ENCODE results near the gene FAM43A.
A peak's percentile ranks its signal among the peaks of the same experiment; 100 is the strongest.

Gene FAM43A

DNA sequence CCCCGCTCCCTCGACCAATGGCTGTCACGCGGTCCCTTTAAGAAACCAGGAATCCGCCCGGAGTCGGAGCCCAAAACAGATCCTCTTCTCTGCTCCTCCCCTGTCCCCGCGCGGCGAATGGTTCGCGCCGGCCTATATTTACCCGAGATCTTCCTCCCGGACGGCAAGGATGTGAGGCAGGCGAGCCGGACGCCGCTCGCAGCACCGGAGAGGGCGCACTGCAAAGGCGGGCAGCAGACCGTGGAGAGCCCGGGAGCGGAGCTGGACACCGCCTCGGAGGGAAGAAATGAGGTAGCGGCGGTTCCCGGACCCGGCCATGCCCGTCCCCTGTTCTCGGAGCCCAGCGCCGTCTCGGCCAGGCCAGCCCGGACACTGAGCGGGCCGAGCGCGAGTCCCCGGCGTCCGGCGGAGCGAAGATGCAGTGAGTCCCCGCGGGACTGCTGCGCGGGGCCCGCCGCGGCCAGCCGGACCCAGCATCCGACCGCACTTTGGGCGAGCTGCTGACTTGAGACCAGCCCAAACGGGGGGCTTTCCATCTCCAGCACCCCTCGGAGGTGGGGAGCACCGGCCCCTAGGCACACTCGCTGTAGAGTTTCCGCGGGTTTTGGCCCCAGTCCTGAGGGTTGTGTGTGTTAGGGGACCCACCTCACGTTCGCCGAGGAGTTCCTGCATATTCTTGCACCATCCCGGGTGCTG is at the start of gene FAM43A:
Gene FAM43A, plus strand, starts transcription at position 166 of the 696 bp plus-strand sequence. CDS start 944 bp downstream, outside the sequence.
- peak; percentile 85 for DNase-seq

DNA sequence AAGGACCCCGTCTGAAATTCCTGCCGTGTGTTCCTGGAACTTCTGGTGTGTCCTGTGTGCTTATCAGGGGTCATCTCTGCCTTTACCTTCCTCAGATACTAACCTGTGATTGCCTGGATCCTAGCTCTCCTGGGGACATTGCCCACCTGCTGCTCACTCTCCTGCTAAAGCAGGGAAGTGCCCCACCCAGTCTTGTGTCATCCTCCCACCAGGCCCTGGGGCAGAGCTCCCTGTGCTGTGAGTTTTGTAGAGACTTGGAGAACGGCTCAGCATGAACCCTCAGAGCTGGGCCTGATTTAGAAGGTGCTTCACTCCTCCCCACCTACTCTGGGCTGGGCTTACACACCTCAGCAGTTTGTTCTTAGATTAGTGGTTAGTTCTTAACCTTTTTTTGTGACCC is 48.6 kb upstream of the FAM43A start:
- no peak for DNase-seq

DNA sequence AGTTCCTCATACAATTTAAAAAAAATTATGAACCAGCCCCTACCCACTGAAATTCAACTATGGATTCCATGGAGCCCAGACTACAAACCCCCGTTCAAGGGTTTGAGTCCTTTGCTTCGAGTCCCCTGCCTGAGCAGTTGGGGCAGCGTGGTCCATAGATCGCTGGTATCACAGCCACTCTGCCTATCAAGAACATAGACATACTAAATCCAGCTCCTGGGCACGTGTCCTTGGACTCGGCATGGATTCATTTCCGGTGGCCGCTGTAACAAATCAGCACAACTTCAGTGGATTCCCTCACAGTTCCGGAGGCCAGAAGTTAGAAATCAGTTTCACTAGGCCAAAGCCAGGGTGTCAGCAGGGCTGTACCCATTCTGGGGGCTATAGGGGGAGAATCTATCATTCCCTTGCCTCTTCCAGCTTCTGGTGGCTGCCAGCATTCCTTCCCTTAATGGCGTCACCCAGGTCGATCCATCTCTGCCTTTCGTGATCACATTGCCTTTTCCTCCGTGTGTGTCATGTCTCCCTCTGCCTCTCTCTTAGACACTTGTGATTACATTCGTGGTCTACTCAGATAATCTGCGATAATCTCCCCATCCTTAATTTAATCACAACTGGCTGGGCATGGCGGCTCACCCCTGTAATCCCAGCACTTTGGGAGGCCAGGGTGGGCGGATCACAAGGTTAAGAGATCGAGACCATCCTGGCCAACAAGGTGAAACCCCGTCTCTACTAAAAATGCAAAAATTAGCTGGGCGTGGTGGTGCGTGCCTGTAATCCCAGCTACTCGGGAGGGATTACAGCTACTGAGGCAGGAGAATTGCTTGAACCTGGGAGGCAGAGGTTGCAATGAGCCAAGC is 47.9 kb upstream of the FAM43A start:
- DNase-seq = no peak

- DNase-seq = no peak
These were observed 46.6 kb upstream of the FAM43A start for GRCh38 chr3:194638991-194639605.

DNA sequence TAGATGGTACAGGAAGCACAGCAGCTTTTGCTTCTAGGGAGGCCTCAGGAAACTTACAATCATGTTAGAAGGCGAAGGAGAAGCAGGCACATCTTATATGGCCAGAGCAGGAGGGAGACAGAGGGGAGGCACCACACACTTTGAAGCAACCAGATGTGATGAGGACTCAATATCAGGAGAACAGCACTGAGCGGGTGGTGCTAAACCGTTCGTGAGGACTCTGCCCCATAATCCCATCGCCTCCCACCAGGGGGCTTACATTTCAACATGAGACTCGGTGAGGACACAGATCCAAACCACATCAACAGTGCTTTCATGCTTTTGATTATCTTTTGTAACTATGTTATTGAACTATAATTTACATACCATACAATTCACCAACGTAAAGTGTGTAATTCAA is 44.9 kb upstream of the FAM43A start:
- DNase-seq = peak; percentile 16

GRCh38 chr3:194642769-194643168 is 42.9 kb upstream of the FAM43A start:
- no peak for DNase-seq

DNA sequence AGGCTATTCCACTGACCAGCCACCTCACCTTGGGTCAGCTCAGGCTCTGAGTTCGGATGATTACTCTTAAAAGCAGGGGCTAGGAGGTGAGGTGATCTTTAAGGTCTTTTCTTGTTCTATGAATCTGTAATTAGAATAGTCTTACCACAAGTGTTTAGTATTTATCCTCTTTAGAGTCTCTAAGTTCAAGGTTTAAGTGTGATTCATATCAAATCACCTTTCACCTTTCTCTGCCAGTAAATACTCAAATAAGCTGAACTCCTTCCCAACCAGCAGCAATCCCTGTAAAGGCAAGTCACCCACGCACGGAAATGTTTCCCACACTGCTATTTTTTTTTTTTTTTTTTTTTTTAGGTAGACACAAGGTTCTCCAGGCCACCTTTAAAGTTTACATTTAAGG is 37.9 kb upstream of the FAM43A start:
- DNase-seq = no peak

- DNase-seq = no peak
These were observed 31.2 kb upstream of the FAM43A start for GRCh38 chr3:194654443-194654842.

DNA sequence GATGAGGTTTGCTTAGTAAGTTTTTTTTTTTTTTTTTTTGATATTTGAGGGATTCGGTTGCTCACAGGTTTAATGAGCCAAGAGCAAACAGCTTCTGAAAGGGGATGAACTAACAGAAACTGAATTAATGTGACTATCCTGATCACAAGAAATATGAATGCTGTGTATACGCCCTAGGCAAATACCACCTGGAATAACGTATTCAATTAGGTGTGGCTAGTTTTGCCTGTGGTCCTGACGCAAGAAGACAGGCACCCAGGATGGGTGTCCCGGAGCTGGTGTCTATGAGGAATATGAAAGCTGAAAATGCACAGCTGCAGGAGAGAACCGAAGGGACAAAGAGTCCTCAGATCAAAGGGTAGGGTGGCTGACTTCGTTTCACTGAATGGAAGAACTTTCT is 28.2 kb upstream of the FAM43A start:
- no peak for DNase-seq

DNA sequence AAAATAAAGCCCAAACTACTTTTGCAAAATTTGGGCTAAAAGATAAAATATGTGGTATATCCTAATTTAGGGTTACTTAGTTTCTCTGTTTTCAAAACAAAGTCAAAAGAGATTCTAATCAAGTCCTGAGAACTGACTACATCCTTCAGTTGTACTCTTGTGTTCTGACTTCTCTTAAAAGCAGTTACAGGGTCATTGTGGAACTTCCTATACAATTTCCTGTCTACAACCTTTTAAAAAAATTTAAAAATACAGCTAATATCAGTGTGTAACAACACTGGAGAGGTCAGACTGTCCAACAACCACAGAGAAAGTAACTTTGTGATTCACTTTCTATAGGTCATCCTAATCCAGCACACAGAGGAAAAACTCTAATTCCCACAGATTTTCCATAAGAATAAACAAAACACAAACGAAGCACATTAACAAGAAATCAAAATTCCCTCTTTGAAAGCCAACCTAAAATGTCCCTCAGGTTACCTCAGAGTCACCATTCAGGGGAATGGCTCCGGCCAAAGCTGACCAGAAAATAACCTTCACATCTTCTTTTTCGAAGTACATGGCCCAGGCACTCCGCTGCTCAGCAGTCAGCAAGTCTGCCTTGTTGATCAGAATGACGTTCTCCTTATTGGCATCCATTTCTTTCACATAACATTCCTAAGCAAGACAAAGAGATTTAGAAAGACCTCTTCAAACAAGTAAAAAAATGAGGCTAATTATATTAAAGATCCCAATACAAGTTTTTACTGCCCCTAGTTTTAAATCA is 27.0 kb upstream of the FAM43A start:
- no peak for DNase-seq

DNA sequence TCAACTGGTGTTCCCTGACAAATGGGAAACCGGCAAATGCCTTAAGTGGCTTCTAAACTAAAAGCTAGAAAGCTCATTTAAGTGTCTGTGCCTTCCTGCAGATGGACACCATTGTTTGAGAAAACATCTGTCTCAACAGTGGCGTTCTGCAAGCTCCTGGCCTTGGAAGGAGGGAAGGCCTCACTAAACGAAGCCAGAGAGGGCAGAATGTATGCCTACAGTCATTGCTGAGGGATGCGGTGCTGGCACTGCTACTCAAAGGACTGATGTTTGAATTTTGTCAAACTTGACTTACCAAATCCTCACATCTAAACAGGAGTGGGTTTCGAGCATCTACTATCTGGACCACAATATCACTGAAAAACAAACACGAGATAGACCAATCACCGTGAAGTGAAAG is 25.9 kb upstream of the FAM43A start:
- no peak for DNase-seq

DNA sequence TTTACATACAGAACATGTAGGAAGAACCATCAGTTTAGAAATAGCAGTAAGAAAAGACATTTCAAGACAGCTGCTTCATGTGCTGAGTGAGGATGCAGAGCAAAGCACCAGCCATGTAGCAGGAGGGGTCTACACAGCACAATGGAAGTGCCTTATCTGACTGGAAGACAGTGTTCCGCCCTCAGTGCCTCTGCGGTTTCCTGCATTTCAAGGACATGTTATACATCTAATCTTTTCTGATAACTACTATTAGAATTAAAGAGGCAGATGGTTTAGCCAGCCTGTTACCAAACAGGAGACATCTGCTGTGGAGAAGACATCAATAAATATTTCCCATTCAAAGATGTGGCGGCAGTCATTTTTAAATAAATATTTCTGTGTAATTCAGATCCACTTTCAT is 24.3 kb upstream of the FAM43A start:
- DNase-seq = no peak

- no peak for DNase-seq
These were observed 23.7 kb upstream of the FAM43A start for GRCh38 chr3:194661946-194662345.

DNA sequence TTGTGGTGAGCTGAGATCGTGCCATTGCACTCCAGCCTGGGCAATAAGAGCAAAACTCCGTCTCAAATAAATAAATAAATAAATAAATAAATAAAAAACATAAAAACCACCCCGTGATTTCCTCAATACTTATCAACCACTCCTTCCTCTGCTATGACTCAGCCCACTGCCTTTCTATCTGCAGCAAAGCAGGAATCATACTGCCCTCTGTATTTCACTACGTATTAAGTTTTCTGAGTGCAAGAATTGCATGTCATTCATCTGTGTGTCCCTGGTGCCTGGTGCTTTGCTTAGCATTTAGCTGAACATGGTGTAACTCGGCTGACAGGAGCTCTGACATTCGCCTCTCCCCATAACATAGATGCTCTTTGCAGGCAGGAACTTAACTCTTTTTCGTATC is 20.8 kb upstream of the FAM43A start:
- DNase-seq = no peak

- DNase-seq = no peak
These were observed 18.3 kb upstream of the FAM43A start for GRCh38 chr3:194667363-194667762.

DNA sequence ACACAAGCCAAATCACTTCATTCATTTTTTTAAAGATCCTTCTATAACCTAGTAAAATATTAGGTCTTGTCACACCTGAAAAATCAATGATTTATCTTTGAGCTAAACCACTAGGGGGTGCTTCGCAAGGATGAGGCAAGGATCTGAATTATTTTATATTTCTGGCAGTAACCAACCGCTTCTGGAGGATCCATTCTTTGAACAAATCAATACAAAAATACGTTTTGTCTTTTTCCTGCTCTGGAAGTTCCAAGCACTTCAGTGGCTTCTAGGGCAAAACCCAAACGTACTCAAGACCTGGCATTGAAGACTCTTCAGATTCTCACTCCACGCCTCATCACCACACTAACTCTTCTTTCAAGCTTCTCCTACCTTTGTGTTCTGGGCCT is 14.2 kb upstream of the FAM43A start:
- no peak for DNase-seq

DNA sequence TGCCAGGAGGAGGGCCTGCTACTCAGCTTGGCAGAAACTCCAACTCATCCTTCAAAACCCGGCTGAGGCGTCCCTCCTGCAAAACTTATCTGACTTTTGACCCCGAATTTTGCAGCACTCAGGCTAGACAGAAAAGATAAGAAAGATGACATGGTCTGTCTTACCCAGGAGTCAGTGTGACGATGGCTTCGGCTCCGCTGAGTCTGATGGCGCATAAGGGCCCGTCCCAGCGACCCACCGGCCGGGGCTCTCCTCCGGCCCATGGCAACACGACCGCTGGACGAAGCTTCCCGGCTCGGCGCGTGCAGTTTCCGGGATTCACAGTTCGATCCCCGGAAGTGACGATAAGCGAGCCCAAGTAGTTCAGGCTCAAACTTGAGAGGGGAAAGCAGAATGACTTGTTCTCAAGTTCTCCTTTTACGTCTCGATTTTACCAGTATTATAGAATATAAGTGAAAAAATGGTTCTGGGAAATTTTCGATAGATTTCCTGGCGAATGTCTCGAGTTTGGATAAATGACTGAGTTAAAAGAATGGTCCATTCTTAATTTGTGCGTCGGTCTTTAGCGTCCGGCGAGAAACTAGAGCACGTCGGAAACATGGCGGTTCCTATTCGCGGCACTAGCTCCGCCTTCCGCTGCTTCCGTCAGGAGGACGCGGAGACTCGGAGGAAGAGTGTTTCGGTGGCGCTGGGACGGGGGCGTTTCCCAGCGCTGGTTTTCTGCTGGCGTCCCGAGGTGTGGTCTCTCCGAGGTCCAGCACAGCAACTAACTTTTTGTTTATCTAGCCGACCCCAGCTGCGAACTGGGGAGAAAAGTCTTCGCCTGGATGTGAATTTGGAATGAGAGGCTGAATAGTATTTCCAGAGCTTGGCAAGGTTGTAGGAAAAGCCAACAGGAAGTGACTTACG is 13.5 kb upstream of the FAM43A start, which contains the start of gene LSG1:
Gene LSG1, minus strand, starts transcription at position 292 of the 909 bp plus-strand sequence. Its CDS starts 29 bp downstream, at position 263.
- peak; percentile 87 for DNase-seq

DNA sequence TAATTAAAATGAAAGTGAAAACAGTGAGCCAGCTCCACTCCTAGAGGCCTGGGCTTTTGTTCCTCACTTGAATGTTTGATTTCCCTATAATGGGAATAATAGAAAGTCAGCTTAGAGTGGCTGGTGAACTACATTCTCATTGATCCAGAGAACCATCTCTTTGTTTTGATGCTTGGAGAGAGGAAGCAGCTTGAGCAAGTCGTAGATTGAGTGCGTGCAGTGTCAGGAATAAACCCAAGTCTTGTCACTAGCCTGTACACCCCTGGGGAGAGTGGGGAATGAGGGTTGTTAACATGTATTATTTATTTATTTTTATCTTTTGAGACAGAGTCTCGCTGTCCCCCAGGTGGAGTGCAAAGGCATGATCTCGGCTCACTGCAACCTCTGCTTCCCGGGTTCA is 12.8 kb upstream of the FAM43A start:
- no peak for DNase-seq

DNA sequence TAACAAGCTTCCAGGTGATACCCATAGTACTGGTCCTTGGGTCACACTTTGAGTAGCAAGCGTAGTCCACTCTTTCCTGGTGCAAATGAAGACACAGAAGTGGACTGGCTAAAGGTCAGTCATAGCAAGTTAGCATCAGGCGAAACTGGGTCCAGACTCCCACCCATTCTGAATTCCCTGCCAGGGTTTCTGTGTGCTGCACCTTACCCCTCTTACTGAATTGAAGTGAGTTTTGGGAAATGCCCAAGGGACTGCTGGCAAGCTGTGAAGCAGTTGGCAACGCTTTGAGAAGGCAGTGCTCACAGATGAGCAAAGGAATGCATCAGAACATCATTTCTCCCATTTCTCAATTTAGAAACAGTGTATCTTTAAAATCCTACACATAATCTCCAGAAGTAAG is 11.9 kb upstream of the FAM43A start:
- DNase-seq = no peak

DNA sequence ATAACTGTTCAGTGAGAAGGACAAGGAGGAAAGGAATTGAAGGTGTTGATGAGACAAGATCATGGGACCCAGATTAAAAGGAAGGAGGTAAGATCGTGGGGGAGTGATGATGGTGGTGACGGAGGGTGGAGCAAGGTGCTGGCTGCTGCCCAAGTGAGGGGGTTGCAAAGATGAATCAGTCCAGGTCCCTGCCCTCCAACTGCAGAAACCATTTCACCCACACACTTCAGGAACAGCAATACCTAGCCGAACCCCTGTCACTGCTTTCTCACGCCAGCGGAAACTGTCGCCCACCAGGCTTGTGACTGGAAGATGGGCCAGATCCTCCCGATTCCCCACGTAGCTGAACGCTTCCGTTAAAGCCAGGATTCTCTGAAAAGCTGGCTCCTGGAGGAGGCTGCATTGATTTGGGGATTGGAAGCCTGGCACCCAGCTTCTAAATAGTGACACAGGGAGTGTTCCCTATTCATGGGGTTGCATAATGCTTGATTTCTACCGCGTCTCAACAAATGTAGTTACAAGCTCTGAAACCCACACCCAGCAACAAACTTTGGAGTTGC is 10.5 kb upstream of the FAM43A start:
- DNase-seq = no peak

DNA sequence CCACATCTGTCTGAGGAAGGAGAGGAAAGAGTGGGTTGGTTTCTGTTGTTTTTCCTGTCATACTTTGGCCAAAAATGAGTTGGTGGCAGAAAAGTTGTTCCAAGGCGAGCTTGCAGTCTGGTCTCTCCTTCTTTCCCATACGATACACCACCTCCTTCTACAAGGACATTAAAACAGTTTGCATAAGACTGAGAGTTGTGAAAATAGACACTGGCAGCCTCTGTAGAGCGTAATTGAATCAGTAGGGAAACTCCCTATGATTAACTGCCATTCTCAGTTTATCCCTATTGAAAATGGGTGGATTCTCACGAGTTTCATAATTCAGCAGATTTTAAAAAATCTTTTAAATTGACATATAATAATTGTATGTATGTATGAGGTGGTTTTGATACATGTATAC is 10.0 kb upstream of the FAM43A start:
- no peak for DNase-seq

DNA sequence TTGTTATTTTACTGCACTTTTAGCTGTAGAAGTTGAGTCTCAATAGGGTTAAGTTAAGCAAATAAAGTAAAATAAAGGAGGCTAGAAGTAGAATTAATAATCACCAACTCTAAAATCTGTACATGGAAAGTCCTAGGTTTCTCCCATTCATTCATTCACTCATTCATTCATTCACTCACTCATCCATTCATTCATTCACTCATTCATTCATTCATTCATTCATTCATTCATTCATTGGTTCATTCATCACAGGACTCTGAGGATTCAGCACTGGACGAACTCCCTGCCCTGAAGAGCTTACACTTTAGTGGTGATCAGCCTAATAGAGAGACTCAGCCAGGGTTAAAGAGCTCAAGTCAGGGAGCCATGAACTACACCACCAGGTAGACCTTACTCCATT is 9.2 kb upstream of the FAM43A start:
- DNase-seq = no peak

Measured in CD4-positive, alpha-beta T cell treated with Interferon gamma for 1 hour (primary cell).